HEK293 (cell line): ENCODE results near the gene LYPD3.
A peak's percentile ranks its signal among the peaks of the same experiment; 100 is the strongest.

ENCODE experiments used
- CTCF ChIA-PET: fragments of 350-600 bp; formaldehyde crosslinking; extraction: SDS; loops from one replicate; lab custom pipeline; 2021; ENCODE audit warnings: antibody characterized with exemption; lab: Yijun Ruan, JAX
- POLR2A ChIA-PET: fragments of 300-600 bp; formaldehyde crosslinking; extraction: SDS; loops from one replicate; lab custom pipeline; 2020; ENCODE audit warnings: antibody characterized with exemption, inconsistent platforms; lab: Yijun Ruan, JAX
- H3K27ac ChIP-seq: fragments of 200-500 bp; sonication (Bioruptor generic); 2 replicates; pipeline ENCODE4 v1.5.1; 2014; ENCODE audit warnings: low read depth, low read length, control low read depth, inconsistent platforms; ENCODE audit errors: extremely low read depth
- H3K36me3 ChIP-seq, 2 experiments: fragments of 200-500 bp in 1 of 2; sonication (Bioruptor generic) in 1 of 2; 1 replicate in 1 of 2; 2 replicates in 1 of 2; pipeline ENCODE4 v1.5.1; 2014 to 2017; ENCODE audit warnings: inconsistent platforms in 2 of 2, low read length in 2 of 2; ENCODE audit not compliant: control insufficient read depth in 2 of 2, insufficient read depth in 1 of 2
- H3K4me1 ChIP-seq: fragments of 200-500 bp; sonication (Bioruptor generic); 2 replicates; pipeline ENCODE4 v1.5.1; 2014; ENCODE audit warnings: mild to moderate bottlenecking, low read length, inconsistent platforms; ENCODE audit not compliant: control insufficient read depth, insufficient read depth
- H3K4me3 ChIP-seq: 2 replicates; pipeline ENCODE4 v1.5.1; 2011; ENCODE audit warnings: low read depth, mild to moderate bottlenecking, control low read depth, low read length, moderate library complexity
- H3K9me3 ChIP-seq: fragments of 200-500 bp; sonication (Bioruptor generic); 2 replicates; pipeline ENCODE4 v1.5.1; 2014; ENCODE audit warnings: low read depth, low read length, inconsistent platforms; ENCODE audit not compliant: control insufficient read depth, insufficient read depth
- BCL11A ChIP-seq: fragments of 450-650 bp; formaldehyde crosslinking; IDR thresholded peaks from 2 replicates; pipeline ENCODE4 v1.5.1; 2016; ENCODE audit warnings: low read depth, missing biosample characterization, missing genetic modification characterization
- GLIS1 ChIP-seq: fragments of 450-650 bp; formaldehyde crosslinking; IDR thresholded peaks from 2 replicates; pipeline ENCODE4 v1.5.1; 2016; ENCODE audit warnings: missing biosample characterization, missing genetic modification characterization
- GLIS2 ChIP-seq: fragments of 450-650 bp; formaldehyde crosslinking; IDR thresholded peaks from 2 replicates; pipeline ENCODE4 v1.5.1; 2016; ENCODE audit warnings: missing biosample characterization, missing genetic modification characterization
- HOXA7 ChIP-seq: sonication (generic); formaldehyde crosslinking; IDR thresholded peaks from 2 replicates; pipeline ENCODE4 v1.8.1; 2022; ENCODE audit warnings: missing genetic modification reagents, borderline replicate concordance
- KLF16 ChIP-seq: fragments of 450-650 bp; formaldehyde crosslinking; IDR thresholded peaks from 2 replicates; pipeline ENCODE4 v1.5.1; 2017; ENCODE audit warnings: missing biosample characterization, missing genetic modification characterization
- OSR2 ChIP-seq: fragments of 450-650 bp; formaldehyde crosslinking; IDR thresholded peaks from 2 replicates; pipeline ENCODE4 v1.5.1; 2016; ENCODE audit warnings: missing biosample characterization, missing genetic modification characterization
- TCF7L2 ChIP-seq: IDR thresholded peaks from 2 replicates; pipeline ENCODE4 v1.6.1; 2011; ENCODE audit warnings: low read depth, mild to moderate bottlenecking, inconsistent platforms, low read length, moderate library complexity, borderline replicate concordance
- ZBTB1 ChIP-seq: fragments of 450-650 bp; formaldehyde crosslinking; IDR thresholded peaks from 2 replicates; pipeline ENCODE4 v1.5.1; 2016; ENCODE audit warnings: missing biosample characterization, missing genetic modification characterization
- ZBTB8A ChIP-seq: fragments of 450-650 bp; formaldehyde crosslinking; IDR thresholded peaks from 2 replicates; pipeline ENCODE4 v1.5.1; 2016; ENCODE audit warnings: missing biosample characterization, missing genetic modification characterization
- ZIC2 ChIP-seq: fragments of 450-650 bp; formaldehyde crosslinking; IDR thresholded peaks from 2 replicates; pipeline ENCODE4 v1.5.1; 2016; ENCODE audit warnings: missing biosample characterization, missing genetic modification characterization
- ZNF138 ChIP-seq: fragments of 450-650 bp; formaldehyde crosslinking; IDR thresholded peaks from 2 replicates; pipeline ENCODE4 v1.5.1; 2016; ENCODE audit warnings: missing biosample characterization, missing genetic modification characterization, borderline replicate concordance
- ZNF148 ChIP-seq: fragments of 450-650 bp; formaldehyde crosslinking; IDR thresholded peaks from 2 replicates; pipeline ENCODE4 v1.5.0; 2017; ENCODE audit warnings: missing biosample characterization, missing genetic modification characterization, borderline replicate concordance
- ZNF366 ChIP-seq: fragments of 450-650 bp; formaldehyde crosslinking; conservative IDR thresholded peaks from 2 replicates; pipeline ENCODE4 v1.5.1; 2016; ENCODE audit warnings: missing biosample characterization, missing genetic modification characterization
- ZNF37A ChIP-seq: fragments of 450-650 bp; IDR thresholded peaks from 2 replicates; pipeline ENCODE4 v1.5.1; 2018; ENCODE audit warnings: missing biosample characterization, missing genetic modification characterization
- ZNF404 ChIP-seq: fragments of 450-650 bp; formaldehyde crosslinking; IDR thresholded peaks from 2 replicates; pipeline ENCODE4 v1.5.1; 2017; ENCODE audit warnings: missing biosample characterization, missing genetic modification characterization
- ZNF548 ChIP-seq: fragments of 450-650 bp; formaldehyde crosslinking; IDR thresholded peaks from 2 replicates; pipeline ENCODE4 v1.5.1; 2016; ENCODE audit warnings: missing biosample characterization, missing genetic modification characterization
- ZNF747 ChIP-seq: fragments of 450-650 bp; formaldehyde crosslinking; IDR thresholded peaks from 2 replicates; pipeline ENCODE4 v1.5.1; 2016; ENCODE audit warnings: missing biosample characterization, missing genetic modification characterization
- ZNF776 ChIP-seq: fragments of 450-650 bp; formaldehyde crosslinking; IDR thresholded peaks from 2 replicates; pipeline ENCODE4 v1.5.0; 2017; ENCODE audit warnings: missing biosample characterization, missing genetic modification characterization, borderline replicate concordance
- ZNF791 ChIP-seq: fragments of 450-650 bp; formaldehyde crosslinking; IDR thresholded peaks from 2 replicates; pipeline ENCODE4 v1.5.1; 2016; ENCODE audit warnings: missing biosample characterization, missing genetic modification characterization
- TF ChIP-seq, protein P1 (sequence below): fragments of 450-650 bp; formaldehyde crosslinking; IDR thresholded peaks from 2 replicates; pipeline ENCODE4 v1.5.1; 2016; ENCODE audit warnings: missing biosample characterization, missing genetic modification characterization
- TF ChIP-seq, protein P2 (sequence below): fragments of 450-650 bp; formaldehyde crosslinking; IDR thresholded peaks from 2 replicates; pipeline ENCODE4 v1.5.1; 2016; ENCODE audit warnings: missing biosample characterization, missing genetic modification characterization
- TF ChIP-seq, protein P3 (sequence below): fragments of 450-650 bp; IDR thresholded peaks from 2 replicates; pipeline ENCODE4 v1.5.1; 2018; ENCODE audit warnings: missing biosample characterization, mild to moderate bottlenecking, missing genetic modification characterization
- TF ChIP-seq, protein P4 (sequence below): fragments of 450-650 bp; formaldehyde crosslinking; IDR thresholded peaks from 2 replicates; pipeline ENCODE4 v1.5.1; 2016; ENCODE audit warnings: missing biosample characterization, missing genetic modification characterization

LYPD3 gene

GRCh38 chr19:43495082-43495481 lies 29.7 kb upstream of the LYPD3 start:
- H3K4me3 ChIP-seq = no peak overlapping the region
- peaks cover 24 to 50% of the 10 kb centered on the region in 2 experiments for H3K36me3 ChIP-seq
- no peaks in the 10 kb centered on the region for H3K9me3 ChIP-seq
- H3K4me1 ChIP-seq = no peaks in the 10 kb centered on the region
- no peak overlapping the region for H3K27ac ChIP-seq
- ChIA-PET CTCF (interaction anchor here (0.6 to 1.3 kb wide), 6 partner anchors 9 to 72 kb away, joined by 3 to 5 read pairs (median 3); no protein-coding TSS in a partner anchor), POLR2A (interaction anchor here (0.6 to 2.1 kb wide), 4 partner anchors 9 to 20 kb away, joined by 3 to 10 read pairs (median 5); no protein-coding TSS in a partner anchor)
- TF ChIP-seq ZNF747 (tag by site-specific recombination) (no peak), ZNF366 (tag by site-specific recombination) (no peak), KLF16 (tag by site-specific recombination) (no peak), ZIC2 (tag by site-specific recombination) (no peak), ZBTB8A (tag by site-specific recombination) (no peak), ZNF148 (tag by site-specific recombination) (no peak), ZBTB1 (no peak), OSR2 (tag by site-specific recombination) (no peak), ZNF776 (tag by site-specific recombination) (no peak)
- TF ChIP-seq, protein P1, sequence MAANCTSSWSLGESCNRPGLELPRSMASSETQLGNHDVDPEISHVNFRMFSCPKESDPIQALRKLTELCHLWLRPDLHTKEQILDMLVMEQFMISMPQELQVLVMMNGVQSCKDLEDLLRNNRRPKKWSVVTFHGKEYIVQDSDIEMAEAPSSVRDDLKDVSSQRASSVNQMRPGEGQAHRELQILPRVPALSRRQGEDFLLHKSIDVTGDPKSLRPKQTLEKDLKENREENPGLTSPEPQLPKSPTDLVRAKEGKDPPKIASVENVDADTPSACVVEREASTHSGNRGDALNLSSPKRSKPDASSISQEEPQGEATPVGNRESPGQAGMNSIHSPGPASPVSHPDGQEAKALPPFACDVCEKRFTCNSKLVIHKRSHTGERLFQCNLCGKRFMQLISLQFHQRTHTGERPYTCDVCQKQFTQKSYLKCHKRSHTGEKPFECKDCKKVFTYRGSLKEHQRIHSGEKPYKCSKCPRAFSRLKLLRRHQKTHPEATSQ = no peak
- TF ChIP-seq, protein P2, sequence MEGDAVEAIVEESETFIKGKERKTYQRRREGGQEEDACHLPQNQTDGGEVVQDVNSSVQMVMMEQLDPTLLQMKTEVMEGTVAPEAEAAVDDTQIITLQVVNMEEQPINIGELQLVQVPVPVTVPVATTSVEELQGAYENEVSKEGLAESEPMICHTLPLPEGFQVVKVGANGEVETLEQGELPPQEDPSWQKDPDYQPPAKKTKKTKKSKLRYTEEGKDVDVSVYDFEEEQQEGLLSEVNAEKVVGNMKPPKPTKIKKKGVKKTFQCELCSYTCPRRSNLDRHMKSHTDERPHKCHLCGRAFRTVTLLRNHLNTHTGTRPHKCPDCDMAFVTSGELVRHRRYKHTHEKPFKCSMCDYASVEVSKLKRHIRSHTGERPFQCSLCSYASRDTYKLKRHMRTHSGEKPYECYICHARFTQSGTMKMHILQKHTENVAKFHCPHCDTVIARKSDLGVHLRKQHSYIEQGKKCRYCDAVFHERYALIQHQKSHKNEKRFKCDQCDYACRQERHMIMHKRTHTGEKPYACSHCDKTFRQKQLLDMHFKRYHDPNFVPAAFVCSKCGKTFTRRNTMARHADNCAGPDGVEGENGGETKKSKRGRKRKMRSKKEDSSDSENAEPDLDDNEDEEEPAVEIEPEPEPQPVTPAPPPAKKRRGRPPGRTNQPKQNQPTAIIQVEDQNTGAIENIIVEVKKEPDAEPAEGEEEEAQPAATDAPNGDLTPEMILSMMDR = no peak
- TF ChIP-seq, protein P3, sequence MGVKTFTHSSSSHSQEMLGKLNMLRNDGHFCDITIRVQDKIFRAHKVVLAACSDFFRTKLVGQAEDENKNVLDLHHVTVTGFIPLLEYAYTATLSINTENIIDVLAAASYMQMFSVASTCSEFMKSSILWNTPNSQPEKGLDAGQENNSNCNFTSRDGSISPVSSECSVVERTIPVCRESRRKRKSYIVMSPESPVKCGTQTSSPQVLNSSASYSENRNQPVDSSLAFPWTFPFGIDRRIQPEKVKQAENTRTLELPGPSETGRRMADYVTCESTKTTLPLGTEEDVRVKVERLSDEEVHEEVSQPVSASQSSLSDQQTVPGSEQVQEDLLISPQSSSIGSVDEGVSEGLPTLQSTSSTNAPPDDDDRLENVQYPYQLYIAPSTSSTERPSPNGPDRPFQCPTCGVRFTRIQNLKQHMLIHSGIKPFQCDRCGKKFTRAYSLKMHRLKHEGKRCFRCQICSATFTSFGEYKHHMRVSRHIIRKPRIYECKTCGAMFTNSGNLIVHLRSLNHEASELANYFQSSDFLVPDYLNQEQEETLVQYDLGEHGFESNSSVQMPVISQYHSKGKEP = no peak

- CTCF ChIA-PET = interaction anchor here (0.7 to 1.7 kb wide), 3 partner anchors 13 to 104 kb away, joined by 3 to 6 read pairs (median 5); no protein-coding TSS in a partner anchor
- TF ChIP-seq ZNF548 (tag by site-specific recombination) (no peak), BCL11A (no peak), ZNF138 (no peak), ZNF791 (no peak), ZNF747 (tag by site-specific recombination) (no peak), TCF7L2 (no peak), HOXA7 (no peak), GLIS1 (tag by site-specific recombination) (peak; percentile 85), ZNF37A (tag by site-specific recombination) (no peak), GLIS2 (tag by site-specific recombination) (0 out of 2 replicates have a peak, but pooled peaks have one; percentile 12), ZNF404 (tag by site-specific recombination) (no peak)
- TF ChIP-seq, protein P4, sequence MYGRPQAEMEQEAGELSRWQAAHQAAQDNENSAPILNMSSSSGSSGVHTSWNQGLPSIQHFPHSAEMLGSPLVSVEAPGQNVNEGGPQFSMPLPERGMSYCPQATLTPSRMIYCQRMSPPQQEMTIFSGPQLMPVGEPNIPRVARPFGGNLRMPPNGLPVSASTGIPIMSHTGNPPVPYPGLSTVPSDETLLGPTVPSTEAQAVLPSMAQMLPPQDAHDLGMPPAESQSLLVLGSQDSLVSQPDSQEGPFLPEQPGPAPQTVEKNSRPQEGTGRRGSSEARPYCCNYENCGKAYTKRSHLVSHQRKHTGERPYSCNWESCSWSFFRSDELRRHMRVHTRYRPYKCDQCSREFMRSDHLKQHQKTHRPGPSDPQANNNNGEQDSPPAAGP = no peak
- Histone ChIP-seq H3K36me3 (peaks cover 16 to 28% of the 10 kb centered on the region in 2 experiments), H3K4me3 (no peak overlapping the region), H3K27ac (no peak overlapping the region), H3K9me3 (no peaks in the 10 kb centered on the region), H3K4me1 (no peaks in the 10 kb centered on the region)
- POLR2A ChIA-PET = interaction anchor here (0.5 to 2.9 kb wide), 6 partner anchors 10 to 27 kb away, joined by 3 to 11 read pairs (median 5); partner anchors contain the start of gene PHLDB3
These were observed 25.4 kb upstream of the LYPD3 start for GRCh38 chr19:43490759-43491158.
